GM21390 (cell line): ENCODE results near the gene POLD4.

Source experiments
- ATAC-seq: cut with Tn5 transposase; IDR thresholded peaks from one replicate; pipeline ENCODE4 v1.9.1; 2021; ENCODE audit not compliant: unreplicated experiment

The POLD4 gene

GRCh38 chr11:67389477-67389876 lies 36.1 kb upstream of the POLD4 start:
- ATAC-seq = no peak

- ATAC-seq = no peak
Observed at GRCh38 chr11:67387518-67387917, 34.2 kb upstream of the POLD4 start.

- no peak for ATAC-seq
Observed at GRCh38 chr11:67387069-67387468, 33.7 kb upstream of the POLD4 start.

GRCh38 chr11:67384851-67385366 lies 31.6 kb upstream of the POLD4 start:
- ATAC-seq = no peak

GRCh38 chr11:67382276-67383136 lies 29.2 kb upstream of the POLD4 start:
- no peak for ATAC-seq

- ATAC-seq = no peak
Observed at GRCh38 chr11:67381244-67381972, 28.1 kb upstream of the POLD4 start.

- no peak for ATAC-seq
Observed at GRCh38 chr11:67379061-67380058, 26.0 kb upstream of the POLD4 start.

GRCh38 chr11:67378544-67378943 lies 25.2 kb upstream of the POLD4 start:
- no peak for ATAC-seq

GRCh38 chr11:67376873-67377808 lies 23.8 kb upstream of the POLD4 start:
- no peak for ATAC-seq

GRCh38 chr11:67376063-67376820 lies 22.9 kb upstream of the POLD4 start:
- no peak for ATAC-seq

GRCh38 chr11:67375320-67376055 lies 22.1 kb upstream of the POLD4 start:
- no peak for ATAC-seq

- ATAC-seq = no peak
Observed at GRCh38 chr11:67374571-67375281, 21.4 kb upstream of the POLD4 start.

GRCh38 chr11:67373648-67374570 lies 20.6 kb upstream of the POLD4 start:
- ATAC-seq = no peak

- no peak for ATAC-seq
Observed at GRCh38 chr11:67372993-67373647, 19.8 kb upstream of the POLD4 start, which contains the start of gene CLCF1. Gene CLCF1, minus strand, starts transcription at chr11:67373598. Its CDS starts 59 bp downstream, at chr11:67373539.

GRCh38 chr11:67372321-67372992 lies 19.1 kb upstream of the POLD4 start:
- ATAC-seq = no peak
